GM19043 (cell line): ENCODE measurements around the gene C1QTNF9B.
"Not testable (repeated sequence)": the region's sequence is repeated elsewhere in the genome, so short reads cannot be mapped to it uniquely, and the experiment has no call there.

Experiments
- ATAC-seq: cut with Tn5 transposase; IDR thresholded peaks from one replicate; pipeline ENCODE4 v1.9.1; 2021; ENCODE audit warnings: low read depth; ENCODE audit not compliant: unreplicated experiment

C1QTNF9B gene

DNA sequence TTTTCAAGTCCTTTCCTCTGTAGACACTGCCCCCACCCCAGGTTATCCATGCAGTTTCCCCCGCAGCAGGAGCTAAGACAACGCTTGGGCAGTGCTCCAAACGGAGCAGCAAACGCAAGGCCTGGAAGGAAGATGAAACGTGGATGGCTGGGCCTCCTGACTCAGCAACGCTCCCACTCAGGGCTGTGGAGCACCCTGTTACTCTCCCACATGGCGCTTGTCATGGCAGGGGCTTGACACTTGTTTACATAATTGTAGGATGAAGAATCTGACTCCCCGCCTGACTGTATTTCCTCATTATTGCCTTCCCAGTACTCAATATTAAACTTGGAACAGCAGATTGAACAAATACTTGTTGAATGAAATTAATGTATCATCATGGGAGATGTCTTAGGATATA lies 799 bp upstream of the C1QTNF9B start:
- ATAC-seq: no peak

DNA sequence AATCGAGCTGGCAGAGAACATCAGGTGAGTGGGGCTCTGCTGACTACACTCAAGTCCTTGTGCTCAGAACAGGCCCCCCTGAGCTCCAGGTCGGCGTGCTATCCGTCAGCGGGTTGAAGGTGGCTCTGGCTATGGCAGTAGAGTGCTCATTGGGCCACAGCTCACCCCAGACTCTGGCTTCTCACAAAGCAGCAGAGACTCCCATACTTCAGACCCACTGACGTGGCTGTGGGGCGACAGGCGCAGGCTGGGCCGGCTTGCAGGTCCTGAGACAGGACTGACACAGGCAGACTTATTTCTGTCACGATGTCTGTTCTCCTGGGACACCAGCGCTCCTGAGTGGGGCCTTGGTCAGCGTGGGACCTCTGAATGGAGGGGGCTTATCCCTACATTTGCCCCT lies 2.6 kb downstream of the C1QTNF9B start:
- not testable (repeated sequence) for ATAC-seq

GRCh38 chr13:23893791-23894190 lies 3.5 kb downstream of the C1QTNF9B start:
- ATAC-seq: not testable (repeated sequence)

- ATAC-seq: peak; percentile 7
Measured at GRCh38 chr13:23889615-23890607, 7.4 kb downstream of the C1QTNF9B start.

GRCh38 chr13:23888658-23889614 lies 8.4 kb downstream of the C1QTNF9B start, which contains the start of gene MIPEP:
Gene MIPEP (minus strand): TSS chr13:23889400. CDS start chr13:23889320, 80 bp downstream.
- peak; percentile 94 for ATAC-seq

GRCh38 chr13:23884361-23884760 lies 12.9 kb downstream of the C1QTNF9B start:
- ATAC-seq: not testable (repeated sequence)

DNA sequence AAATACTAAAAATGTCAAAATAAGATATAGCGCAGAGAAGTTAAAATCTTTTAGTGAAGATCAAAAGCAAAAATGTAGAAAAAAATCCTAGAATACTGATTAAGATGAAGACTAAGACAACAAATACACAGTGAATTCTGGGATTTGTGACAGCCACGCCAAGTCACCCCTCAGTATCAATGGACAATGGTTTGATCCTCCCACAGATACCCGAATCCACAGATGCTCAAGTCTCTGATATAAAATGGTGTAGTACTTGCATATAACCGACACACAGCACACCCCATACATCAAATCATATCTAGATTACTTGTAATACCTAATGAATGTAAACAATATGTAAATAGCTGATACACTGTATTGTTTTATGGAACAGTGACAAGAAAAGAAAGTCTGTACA lies 14.0 kb downstream of the C1QTNF9B start:
- no peak for ATAC-seq

- not testable (repeated sequence) for ATAC-seq
Measured at GRCh38 chr13:23881402-23881800, 15.9 kb downstream of the C1QTNF9B start.

GRCh38 chr13:23880493-23881401 lies 16.6 kb downstream of the C1QTNF9B start:
- not testable (repeated sequence) for ATAC-seq

- no peak for ATAC-seq
Measured at GRCh38 chr13:23877286-23877685, 20.0 kb downstream of the C1QTNF9B start.

DNA sequence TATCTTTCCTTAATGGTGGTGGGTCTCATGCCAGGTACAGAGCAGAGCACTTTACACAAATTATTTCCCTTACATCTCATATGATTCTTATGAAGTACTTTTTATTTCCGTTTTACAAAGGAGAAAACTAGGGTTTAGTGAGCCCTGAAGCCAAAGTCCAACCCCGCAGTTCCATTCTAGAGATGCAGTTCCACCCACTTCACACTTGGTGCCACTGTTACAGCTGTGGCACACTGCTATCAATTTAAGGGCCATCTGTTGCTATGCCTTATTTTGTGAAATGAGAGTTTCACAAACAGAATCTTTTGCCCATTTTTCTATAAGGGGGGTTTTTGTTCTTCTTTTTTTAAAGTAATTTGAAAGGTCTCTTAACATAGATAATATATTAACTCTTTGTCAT lies 21.0 kb downstream of the C1QTNF9B start:
- ATAC-seq: no peak

DNA sequence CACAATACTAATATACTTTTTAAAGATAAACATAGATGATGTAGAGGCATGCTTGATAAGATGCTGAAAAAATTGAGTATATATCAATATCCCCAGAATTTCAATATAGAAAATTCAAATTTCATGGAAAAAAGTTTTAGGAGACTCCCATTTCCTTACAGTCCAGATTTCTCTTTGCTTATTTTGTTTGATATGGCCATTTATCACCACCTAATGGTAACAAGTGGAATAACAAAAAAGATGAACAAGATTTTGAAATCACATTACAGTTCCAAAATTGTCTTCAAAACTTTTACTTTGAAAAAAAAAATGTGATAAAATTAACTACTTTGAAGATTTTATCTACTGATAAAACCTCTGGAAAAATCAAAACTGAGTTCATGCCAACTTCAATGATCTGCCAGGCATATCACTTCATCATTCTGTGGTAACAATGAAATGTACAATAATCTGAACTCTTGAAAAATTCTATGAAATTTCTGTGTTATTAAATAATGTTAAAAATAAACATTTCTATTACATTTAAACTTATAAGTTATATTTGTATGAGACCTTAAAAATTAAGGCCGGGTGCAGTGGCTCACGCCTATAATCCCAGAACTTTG lies 25.6 kb downstream of the C1QTNF9B start:
- no peak for ATAC-seq

GRCh38 chr13:23870356-23871140 lies 26.8 kb downstream of the C1QTNF9B start:
- no peak for ATAC-seq

DNA sequence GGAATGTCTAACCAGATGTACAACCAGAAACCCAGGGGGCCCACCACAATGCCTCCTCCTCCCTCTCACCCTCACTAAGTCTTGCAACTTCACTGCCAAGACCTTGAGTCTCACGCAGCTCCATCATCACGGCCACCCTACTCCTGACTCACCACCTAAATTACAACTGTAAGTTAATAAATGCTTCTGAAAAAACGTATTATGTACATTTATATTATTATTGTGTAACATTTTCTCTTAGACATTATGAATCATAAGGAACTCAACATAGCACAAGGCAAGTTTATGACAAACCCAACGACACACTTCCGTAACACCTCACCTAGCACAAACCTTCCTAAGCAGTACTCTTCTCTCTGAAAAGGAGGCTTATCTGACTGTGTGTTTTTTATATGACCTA lies 28.8 kb downstream of the C1QTNF9B start:
- ATAC-seq: no peak

GRCh38 chr13:23867027-23867491 lies 30.2 kb downstream of the C1QTNF9B start:
- ATAC-seq: no peak

- no peak for ATAC-seq
Measured at GRCh38 chr13:23866420-23867026, 30.8 kb downstream of the C1QTNF9B start.

GRCh38 chr13:23865906-23866305 lies 31.4 kb downstream of the C1QTNF9B start:
- ATAC-seq: no peak

- no peak for ATAC-seq
Measured at GRCh38 chr13:23865026-23865425, 32.3 kb downstream of the C1QTNF9B start.
